NCI-H2227 treated with DMSO at 0.1 percent for 48 hours (cell line): ENCODE measurements around the gene WNT4.

Source experiments
- DNase-seq: peaks from one replicate; lab custom pipeline; 2025; lab: John Stamatoyannopoulos, UW

Gene WNT4

DNA sequence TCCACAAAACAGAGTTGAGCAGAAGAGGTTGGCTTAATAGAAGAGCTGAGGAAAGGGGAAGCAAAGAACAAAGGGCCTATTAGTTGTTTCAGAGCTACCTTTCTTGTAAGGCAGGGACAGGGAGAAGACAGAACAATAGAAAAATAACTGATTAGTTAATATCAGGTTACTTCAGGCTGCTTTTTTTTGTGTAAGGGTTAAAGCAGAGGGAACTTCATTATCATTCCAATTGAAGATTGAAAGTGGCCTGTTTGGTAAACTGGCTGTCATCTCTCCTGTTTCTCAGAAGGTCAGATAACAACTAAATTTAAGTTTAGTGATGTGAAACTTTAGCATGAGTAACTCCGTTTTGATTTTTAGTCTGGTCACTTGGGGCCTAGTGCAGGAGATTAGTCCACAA is 68.1 kb downstream of the WNT4 start:
- no peak for DNase-seq

DNA sequence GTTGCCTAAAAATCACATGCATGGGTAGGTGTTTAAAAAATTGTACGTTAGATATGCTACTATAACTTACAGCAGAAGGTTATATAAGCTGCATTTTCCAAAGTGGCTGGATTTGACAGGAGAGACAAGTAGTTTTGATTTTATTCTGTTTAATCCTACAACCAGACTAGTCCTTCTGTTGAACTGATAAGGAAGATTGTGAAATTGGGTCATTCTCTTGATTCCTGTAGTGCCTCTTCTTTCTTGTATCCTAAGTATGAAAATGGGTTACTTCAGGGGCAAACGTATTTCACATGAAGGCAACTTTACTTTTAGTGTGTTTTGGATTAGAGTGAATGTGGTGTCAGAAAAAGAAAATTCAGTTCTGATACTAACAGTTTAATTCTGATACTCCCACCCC is 71.4 kb downstream of the WNT4 start:
- no peak for DNase-seq
